ENCODE data around the gene PCID2.
A peak's percentile ranks its signal among the peaks of the same experiment; 100 is the strongest.

The PCID2 gene

DNA sequence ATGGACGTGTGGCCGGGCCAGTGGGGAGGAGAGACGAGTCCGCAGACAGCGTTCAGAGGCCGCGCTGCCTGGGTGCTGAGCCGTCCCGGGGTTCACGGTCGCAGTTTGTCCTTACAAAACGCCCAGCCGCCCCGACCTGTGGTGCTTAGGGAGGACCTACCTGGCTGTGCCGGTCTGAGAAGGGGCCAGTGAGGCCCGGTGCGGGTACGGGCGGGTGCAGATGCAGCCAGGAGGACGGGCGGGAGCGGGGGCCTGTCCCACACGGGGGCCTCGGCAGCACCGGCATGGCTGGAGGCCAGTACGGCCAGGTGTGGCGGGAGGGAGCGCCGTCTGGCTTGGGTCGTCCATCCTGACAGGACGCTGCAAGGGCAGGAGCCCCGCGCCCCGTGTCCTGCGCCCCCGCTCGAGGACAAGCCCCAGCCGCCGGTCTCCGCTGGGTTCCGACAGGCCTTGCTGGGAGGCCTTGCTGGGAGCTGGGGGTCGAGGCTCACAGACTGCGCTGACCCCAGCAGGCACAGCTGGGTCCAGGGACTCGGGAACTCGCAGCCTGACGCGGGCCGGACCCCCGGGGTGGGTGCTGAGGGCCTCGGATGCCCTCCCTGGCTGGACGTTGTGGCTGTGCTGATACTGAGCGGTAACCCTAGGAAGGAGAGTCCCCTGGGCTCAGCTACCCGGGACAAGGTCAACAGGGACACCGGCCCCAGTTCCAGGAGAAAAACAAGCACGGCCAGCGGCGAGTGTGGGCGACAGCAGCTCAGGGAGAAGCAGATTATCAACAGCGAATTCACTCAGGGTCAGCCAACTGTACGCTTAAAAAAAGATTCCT, 55.3 kb downstream of the PCID2 start:
- peak overlapping the region; percentile 69 for H3K27ac ChIP-seq
- ChIA-PET CTCF (no interaction called here), POLR2A (ENCODE audit: low non-redundant PET) (no interaction called here)
- TF ChIP-seq, protein P1, sequence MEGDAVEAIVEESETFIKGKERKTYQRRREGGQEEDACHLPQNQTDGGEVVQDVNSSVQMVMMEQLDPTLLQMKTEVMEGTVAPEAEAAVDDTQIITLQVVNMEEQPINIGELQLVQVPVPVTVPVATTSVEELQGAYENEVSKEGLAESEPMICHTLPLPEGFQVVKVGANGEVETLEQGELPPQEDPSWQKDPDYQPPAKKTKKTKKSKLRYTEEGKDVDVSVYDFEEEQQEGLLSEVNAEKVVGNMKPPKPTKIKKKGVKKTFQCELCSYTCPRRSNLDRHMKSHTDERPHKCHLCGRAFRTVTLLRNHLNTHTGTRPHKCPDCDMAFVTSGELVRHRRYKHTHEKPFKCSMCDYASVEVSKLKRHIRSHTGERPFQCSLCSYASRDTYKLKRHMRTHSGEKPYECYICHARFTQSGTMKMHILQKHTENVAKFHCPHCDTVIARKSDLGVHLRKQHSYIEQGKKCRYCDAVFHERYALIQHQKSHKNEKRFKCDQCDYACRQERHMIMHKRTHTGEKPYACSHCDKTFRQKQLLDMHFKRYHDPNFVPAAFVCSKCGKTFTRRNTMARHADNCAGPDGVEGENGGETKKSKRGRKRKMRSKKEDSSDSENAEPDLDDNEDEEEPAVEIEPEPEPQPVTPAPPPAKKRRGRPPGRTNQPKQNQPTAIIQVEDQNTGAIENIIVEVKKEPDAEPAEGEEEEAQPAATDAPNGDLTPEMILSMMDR (conservative IDR thresholded peaks at IDR 0.05; ENCODE audit: low read depth), result no peak
- no peak for DNase-seq (ENCODE audit: low spot score)

DNA sequence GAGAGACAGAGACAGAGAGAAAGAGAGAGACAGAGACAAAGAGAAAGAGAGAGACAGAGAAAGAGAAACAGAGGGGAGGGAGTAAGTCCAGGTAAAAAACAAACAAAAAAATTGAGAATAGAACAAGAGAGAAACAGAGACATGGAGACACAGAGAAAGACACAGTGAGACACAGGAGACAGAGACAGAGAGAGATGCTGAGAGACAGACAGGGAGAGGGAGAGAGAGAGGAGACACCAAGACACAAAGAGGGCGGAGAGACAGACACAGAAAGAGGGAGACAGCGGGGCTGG, 55.8 kb downstream of the PCID2 start:
- H3K27ac ChIP-seq, result no peak overlapping the region
- no peak for DNase-seq (ENCODE audit: low spot score)
- TF ChIP-seq, protein P1 (conservative IDR thresholded peaks at IDR 0.05; ENCODE audit: low read depth), result no peak
- CTCF ChIA-PET, result no interaction called here
- POLR2A ChIA-PET (ENCODE audit: low non-redundant PET), result no interaction called here

DNA sequence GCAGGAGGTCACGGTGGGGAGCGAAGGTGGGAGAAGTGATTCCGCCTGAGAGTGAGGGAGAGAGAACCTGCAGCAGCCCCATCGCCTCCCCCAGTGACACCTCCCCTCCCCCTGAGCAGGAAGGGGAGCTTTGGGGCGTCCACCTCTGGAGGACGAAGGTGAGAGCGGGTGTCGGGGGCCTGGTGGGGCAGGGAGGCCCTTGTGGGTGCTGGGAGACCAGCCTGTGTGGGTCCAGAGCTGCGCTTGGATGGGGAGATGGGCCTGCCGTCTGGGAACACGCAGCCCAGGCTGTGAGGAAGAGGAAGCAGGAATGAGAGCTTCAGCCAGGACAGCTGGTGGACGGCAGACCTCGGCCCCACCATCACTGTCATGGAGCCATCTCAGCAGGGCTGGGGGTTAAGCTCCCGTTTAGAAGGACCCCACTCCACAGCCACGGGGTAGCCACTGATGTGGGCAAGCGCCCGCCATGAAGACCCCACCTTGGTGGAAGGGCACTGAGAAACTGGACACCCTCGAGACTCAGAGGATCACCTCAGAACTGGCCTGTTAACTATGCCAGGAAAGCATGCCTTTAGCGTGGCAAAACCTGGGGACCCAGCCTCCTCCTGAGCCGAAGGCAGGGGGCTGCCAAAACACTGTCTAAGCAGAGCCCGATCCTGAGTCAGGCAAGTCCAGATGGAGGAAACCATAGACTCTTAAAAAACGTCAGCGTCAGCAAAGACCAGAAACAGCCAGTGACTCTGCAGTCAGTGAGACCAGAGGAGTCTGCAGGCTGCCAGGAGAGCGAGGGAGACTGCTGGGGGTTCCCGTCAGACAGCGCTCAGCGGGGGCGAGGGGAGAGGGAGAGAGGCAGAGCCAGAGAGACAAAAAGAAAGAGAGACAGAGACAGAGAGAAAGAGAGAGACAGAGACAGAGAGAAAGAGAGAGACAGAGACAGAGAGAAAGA, 56.5 kb downstream of the PCID2 start:
- TF ChIP-seq, protein P1 (conservative IDR thresholded peaks at IDR 0.05; ENCODE audit: low read depth), result no peak
- no peak overlapping the region for H3K27ac ChIP-seq
- CTCF ChIA-PET, result no interaction called here
- no peak for DNase-seq (ENCODE audit: low spot score)
- POLR2A ChIA-PET (ENCODE audit: low non-redundant PET), result no interaction called here

DNA sequence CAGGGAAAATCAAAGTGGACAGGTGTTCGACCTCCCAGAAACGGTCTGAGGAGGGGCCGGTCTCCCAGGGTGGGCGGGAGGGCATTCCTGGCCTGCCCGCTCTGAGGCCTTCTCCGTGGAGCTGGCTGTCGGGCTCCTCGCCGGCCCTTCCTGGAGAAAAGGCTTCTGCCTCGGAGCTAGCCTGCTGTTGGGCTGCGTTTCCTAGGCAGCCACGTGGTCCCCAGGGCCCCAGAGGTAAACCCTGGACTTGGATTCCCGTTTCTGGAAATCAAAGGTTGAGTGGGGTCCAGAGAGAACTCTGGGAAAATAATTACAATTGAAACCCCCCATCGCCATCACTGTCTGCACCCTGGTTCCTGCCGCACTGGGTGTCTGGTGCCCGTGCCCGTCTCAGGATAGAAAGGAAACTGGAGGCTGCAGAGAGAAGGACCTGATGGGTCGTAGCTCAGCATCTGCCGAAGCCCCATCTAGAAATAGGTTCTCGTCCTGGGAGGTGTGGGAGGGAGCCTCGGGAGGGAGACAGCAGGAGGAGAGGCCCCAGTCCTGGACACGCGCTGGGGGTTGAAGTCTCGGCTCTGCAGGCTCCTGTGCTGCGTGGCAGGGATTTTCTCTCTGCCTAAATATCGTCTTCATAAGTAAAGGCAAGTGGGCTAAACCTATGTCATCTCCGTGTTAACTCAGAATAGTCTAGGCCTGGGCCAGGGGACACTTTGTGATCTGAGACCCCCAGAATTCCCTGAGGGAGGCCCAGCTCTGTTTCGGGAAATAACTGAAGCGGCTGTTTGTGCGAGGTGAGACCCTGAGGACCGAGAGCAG, 57.7 kb downstream of the PCID2 start:
- TF ChIP-seq, protein P1 (conservative IDR thresholded peaks at IDR 0.05; ENCODE audit: low read depth), result no peak
- no peak overlapping the region for H3K27ac ChIP-seq
- POLR2A ChIA-PET (ENCODE audit: low non-redundant PET), result no interaction called here
- no peak for DNase-seq (ENCODE audit: low spot score)
- CTCF ChIA-PET, result no interaction called here

DNA sequence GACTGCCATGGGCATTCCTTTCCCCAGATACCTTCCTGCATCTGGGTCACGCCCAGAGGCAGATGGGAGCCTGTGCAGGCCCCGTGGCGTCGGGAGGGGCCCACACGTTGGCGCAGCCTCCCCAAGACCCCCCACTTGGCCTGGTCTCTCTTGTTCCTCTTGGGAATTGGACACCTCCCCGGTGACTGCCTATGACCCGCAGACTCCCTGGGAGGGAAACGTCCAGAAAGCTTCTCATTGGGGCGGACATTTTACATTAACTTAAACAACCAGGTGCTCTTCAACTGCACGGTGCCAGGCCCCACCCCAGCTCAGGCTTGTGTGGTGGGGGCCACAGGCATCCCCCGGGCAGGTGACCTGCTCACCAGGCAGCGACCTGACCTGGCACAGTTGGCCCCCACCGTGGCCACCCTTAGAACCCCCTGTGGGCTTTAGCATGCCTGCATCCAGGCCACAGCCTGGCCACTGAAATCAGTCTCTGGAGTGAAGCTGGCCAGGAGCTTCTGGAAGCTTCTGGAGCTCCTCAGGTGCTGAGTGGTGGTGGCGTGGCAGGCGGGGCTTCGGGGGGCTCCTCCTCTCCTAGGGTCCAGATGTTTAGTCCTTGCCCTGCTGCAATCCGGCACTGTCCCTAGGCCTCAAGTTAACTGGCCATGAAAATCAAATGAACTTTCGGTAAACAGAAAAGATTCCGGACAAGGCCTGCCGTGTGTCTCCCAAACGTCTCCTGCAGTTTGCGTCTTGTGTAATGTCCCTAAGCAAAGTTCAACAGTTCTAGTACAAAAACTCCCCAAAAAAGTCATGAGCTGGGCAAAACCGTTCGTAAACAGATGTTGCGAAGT, 58.5 kb downstream of the PCID2 start:
- no peak for DNase-seq (ENCODE audit: low spot score)
- no peak overlapping the region for H3K27ac ChIP-seq
- ChIA-PET CTCF (no interaction called here), POLR2A (ENCODE audit: low non-redundant PET) (no interaction called here)
- TF ChIP-seq, protein P1 (conservative IDR thresholded peaks at IDR 0.05; ENCODE audit: low read depth), result no peak

All from RWPE1 (cell line).